Mesothelial cell of epicardium (in vitro differentiated cells): ENCODE results near the gene CRBN. TPM values are rescaled to one million over a fixed set of nuclear protein-coding genes. Genes with fewer than 3 reads are reported as not detected.

Source experiments
- DNase-seq, 2 experiments: peaks; one replicate each; pipeline ENCODE4 v3.0.0; 2021; ENCODE audit warnings: low spot score in 2 of 2; ENCODE audit not compliant: unreplicated experiment in 2 of 2
- H3K27ac Mint-ChIP-seq: 2 replicates; pipeline ENCODE4 v1.8.0; 2021; ENCODE audit warnings: mixed read lengths
- H3K27me3 Mint-ChIP-seq: 2 replicates; pipeline ENCODE4 v1.8.0; 2021; ENCODE audit warnings: low read depth, mixed read lengths
- H3K36me3 Mint-ChIP-seq: 2 replicates; pipeline ENCODE4 v1.8.0; 2021; ENCODE audit warnings: mixed read lengths
- H3K4me1 Mint-ChIP-seq: 2 replicates; pipeline ENCODE4 v1.8.0; 2021; ENCODE audit warnings: mixed read lengths
- H3K4me3 Mint-ChIP-seq: 2 replicates; pipeline ENCODE4 v1.8.0; 2021; ENCODE audit warnings: mild to moderate bottlenecking, moderate library complexity, mixed read lengths
- H3K9me3 Mint-ChIP-seq: 2 replicates; pipeline ENCODE4 v1.8.0; 2021; ENCODE audit warnings: mixed read lengths
- total RNA-seq: library from RNA; stranded (reverse); gene quantifications from 3 replicates; pipeline ENCODE4 v1.2.1, GENCODE V29; 2021
- TF ChIP-seq, protein P1 (sequence below): fragments of 200-600 bp; sonication (generic); IDR thresholded peaks from one replicate; pipeline ENCODE4 v1.5.0; 2021; ENCODE audit warnings: antibody characterized with exemption; ENCODE audit not compliant: unreplicated experiment

CRBN gene
- total RNA-seq, 1 donor from 2014 or later, result 44.5 TPM

DNA sequence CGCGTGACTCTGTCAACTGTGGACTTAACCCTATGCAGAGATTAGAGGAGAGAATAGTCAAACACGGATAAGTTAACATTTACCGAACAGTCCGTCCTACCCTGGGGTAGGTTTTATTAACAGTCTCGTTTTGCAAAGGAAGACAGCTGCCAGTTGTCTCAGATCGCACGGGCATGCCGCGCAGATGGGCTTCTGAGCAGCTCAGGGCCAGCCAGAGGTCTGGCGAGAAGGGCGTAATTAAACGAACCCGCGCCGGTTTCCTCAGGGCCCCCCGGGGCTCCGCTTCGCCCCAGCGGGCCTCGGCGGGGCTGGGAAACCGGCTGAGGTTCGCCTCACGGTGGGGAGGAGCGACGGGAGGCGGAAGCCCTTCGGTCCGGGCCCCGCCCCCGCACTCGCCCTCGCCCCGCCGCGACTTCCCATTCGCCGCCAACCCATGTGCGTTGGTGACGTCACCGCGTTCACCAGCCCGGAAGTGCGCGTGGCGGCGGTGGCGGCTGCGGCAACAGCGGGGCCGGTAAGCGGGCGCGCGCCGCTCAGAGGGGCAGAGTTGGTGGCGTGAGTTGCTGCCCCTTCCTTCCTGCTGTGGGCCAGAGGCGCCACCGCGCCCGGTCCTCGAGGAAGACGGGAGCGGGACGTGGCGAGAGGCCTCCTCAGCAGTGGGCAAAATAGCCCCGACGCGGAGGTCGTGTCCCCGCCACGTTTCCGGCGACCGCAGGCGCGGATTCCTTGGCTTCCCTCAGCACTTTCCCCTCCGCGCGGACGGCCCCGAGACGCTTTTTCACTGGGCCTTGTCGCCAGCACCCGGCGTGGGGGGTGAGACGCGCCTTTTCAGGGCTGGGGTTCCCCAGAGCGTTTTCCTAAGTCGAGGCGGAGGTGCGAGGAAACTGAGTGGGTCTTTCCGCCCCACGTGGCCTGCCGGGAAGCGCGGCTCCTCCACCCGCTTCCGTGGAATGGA lies 52.7 kb downstream of the CRBN start, which contains the start of gene TRNT1:
Gene TRNT1, plus strand, starts transcription at position 464 of the 955 bp plus-strand sequence. CDS start 2,101 bp downstream, outside the sequence.
- TF ChIP-seq, protein P1, sequence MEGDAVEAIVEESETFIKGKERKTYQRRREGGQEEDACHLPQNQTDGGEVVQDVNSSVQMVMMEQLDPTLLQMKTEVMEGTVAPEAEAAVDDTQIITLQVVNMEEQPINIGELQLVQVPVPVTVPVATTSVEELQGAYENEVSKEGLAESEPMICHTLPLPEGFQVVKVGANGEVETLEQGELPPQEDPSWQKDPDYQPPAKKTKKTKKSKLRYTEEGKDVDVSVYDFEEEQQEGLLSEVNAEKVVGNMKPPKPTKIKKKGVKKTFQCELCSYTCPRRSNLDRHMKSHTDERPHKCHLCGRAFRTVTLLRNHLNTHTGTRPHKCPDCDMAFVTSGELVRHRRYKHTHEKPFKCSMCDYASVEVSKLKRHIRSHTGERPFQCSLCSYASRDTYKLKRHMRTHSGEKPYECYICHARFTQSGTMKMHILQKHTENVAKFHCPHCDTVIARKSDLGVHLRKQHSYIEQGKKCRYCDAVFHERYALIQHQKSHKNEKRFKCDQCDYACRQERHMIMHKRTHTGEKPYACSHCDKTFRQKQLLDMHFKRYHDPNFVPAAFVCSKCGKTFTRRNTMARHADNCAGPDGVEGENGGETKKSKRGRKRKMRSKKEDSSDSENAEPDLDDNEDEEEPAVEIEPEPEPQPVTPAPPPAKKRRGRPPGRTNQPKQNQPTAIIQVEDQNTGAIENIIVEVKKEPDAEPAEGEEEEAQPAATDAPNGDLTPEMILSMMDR, result no peak
- peak within 1 kb of the TSS; percentile 98 for H3K27ac Mint-ChIP-seq
- peaks cover 13% of the 10 kb centered on the region for H3K36me3 Mint-ChIP-seq
- peaks cover 26% of the 10 kb centered on the region for H3K4me1 Mint-ChIP-seq
- H3K27me3 Mint-ChIP-seq, result peaks cover 1% of the 10 kb centered on the region
- H3K4me3 Mint-ChIP-seq, result peak within 1 kb of the TSS; percentile 95
- no peaks in the 10 kb centered on the region for H3K9me3 Mint-ChIP-seq
- peak; percentile 93 to 97 for DNase-seq

DNA sequence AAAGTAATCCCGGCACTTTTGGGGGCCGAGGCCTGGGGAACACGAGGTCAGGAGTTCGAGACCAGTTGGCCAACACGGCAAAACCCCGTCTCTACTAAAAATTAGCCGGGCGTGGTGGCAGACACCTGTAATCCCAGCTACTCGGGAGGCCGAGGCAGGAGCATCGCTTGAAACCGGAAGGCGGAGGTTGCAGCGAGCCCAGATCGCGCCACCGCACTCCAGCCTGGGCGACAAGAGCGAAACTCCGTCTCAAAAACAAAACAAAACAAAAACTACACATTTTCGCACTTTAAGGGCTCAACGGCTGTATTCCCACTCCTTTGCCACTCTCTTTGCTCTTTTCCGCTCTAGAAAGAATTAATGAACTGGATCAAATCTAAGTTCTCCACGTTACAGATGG lies 53.5 kb downstream of the CRBN start:
- no peak for DNase-seq
- H3K4me3 Mint-ChIP-seq, result peak overlapping the region; percentile 95
- H3K36me3 Mint-ChIP-seq, result peaks cover 8% of the 10 kb centered on the region
- TF ChIP-seq, protein P1, result no peak
- H3K27ac Mint-ChIP-seq, result peak overlapping the region; percentile 98
- peaks cover 26% of the 10 kb centered on the region for H3K4me1 Mint-ChIP-seq
- no peaks in the 10 kb centered on the region for H3K9me3 Mint-ChIP-seq
- peaks cover 1% of the 10 kb centered on the region for H3K27me3 Mint-ChIP-seq

DNA sequence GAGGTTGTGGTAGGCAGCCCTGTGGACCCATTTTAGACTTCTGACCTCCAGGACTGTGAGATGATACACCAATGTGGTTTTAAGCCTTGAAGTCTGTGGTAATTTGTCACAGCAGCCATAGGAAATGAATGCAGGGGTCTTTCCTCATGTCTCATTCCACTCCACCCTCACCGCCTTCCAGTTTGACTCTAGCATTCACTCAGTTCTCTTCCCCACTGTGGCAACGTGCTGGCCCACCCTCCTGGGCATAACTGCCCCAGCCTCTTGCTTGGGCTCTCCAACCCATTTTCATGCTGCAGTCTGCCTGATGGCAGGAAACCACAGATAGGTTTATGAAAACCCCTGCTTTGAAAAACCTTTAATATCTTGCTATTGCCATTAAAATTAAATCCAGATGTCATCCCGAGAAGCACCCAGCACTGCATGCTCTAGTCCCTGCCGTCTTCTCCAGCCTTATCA lies 60.1 kb downstream of the CRBN start:
- Mint-ChIP-seq H3K36me3 (no peaks in the 10 kb centered on the region), H3K9me3 (peaks cover 9% of the 10 kb centered on the region), H3K27me3 (peaks cover 3% of the 10 kb centered on the region), H3K4me3 (no peak overlapping the region), H3K27ac (no peak overlapping the region), H3K4me1 (peaks cover 2% of the 10 kb centered on the region)
- TF ChIP-seq, protein P1, result no peak
- DNase-seq, result no peak

DNA sequence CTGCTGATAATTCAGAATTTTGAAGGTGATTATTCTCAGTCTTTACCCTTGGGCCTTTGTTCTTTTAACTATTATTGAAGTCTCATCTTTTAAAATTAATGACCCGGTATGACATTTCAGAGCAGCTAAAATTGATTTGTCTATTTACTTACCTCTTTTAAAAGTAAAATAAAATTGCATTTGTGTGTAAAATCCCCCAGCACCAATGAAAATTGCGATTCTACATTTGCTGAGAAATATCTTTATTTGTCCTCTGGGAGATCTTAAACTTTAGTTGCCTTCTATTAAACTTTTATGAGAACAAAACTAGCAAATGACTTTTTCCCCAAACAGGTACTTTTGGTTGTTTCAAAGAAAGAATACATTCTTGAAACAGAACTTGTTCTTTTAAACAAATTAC lies 61.8 kb downstream of the CRBN start:
- Mint-ChIP-seq H3K4me3 (no peak overlapping the region), H3K9me3 (peaks cover 9% of the 10 kb centered on the region), H3K36me3 (no peaks in the 10 kb centered on the region), H3K27me3 (peaks cover 3% of the 10 kb centered on the region), H3K4me1 (peaks cover 2% of the 10 kb centered on the region), H3K27ac (no peak overlapping the region)
- TF ChIP-seq, protein P1, result no peak
- no peak for DNase-seq

DNA sequence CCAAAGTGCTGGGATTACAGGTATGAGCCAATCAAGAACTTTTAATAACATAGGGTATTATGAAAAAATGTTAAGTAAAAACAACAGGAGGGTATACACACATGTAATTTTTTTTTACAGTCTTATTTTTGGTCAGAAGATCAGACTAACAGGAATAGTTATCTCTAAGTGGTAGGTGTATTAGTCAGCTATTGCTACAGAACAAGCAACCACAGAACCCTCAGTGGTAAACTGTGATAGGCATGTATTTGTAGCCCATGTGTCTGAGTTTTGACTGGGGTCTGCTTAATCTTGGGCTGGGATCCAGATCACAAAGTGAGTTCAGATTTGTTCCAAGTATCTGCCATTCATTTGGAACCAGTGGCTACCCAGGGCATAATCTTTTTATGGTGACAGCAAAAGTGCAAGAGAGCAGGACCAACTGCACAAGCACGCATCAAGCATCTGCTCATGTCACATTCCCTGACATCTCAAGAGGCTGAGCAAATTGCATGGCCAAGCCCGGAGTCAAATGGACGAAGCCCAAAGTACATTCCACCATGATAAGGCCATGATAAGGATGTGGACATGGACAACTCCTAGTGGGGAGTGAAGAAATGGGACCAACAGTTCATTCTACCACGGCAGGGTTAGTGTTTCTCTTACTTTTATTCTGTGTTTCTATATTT lies 66.3 kb downstream of the CRBN start:
- no peak for DNase-seq
- Mint-ChIP-seq H3K4me1 (peaks cover 4% of the 10 kb centered on the region), H3K36me3 (no peaks in the 10 kb centered on the region), H3K27ac (no peak overlapping the region), H3K9me3 (peaks cover 9% of the 10 kb centered on the region), H3K4me3 (no peak overlapping the region), H3K27me3 (peaks cover 5% of the 10 kb centered on the region)
- TF ChIP-seq, protein P1, result no peak
